Fibroblast of lung (primary cell): ENCODE results near the gene ASXL1.

Experiments
- CTCF ChIP-seq, 2 donors: IDR thresholded peaks in 1 of 2; conservative IDR thresholded peaks in 1 of 2; 1 replicate in 1 of 2; 2 replicates in 1 of 2; pipeline ENCODE4 v1.5.1; 2011 to 2012; ENCODE audit warnings: low read length in 2 of 2, control low read depth in 1 of 2, inconsistent platforms in 1 of 2, low read depth in 1 of 2, mild to moderate bottlenecking in 1 of 2
- EZH2 ChIP-seq: IDR thresholded peaks from 2 replicates; pipeline ENCODE4 v1.5.1; 2012; ENCODE audit warnings: low read length, control low read depth, mild to moderate bottlenecking; ENCODE audit errors: missing control alignments

- TF ChIP-seq CTCF (conservative IDR thresholded peaks at IDR 0.05 in 1 of 2, IDR thresholded peaks at IDR 0.05 in 1 of 2; ENCODE audit: low read depth in 1 of 2, low read length in 2 of 2) (no peak), EZH2 (no peak)
Observed at GRCh38 chr20:32329817-32330554, 28.1 kb upstream of the ASXL1 start.
